ENCODE results near the gene FAM53A. TPM values are rescaled to one million over a fixed set of nuclear protein-coding genes. Genes with fewer than 3 reads are reported as not detected.

Gene FAM53A
- total RNA-seq, 3 donors from 2014 or later, result 0.65 to 1.8 (median 1.4) TPM

DNA sequence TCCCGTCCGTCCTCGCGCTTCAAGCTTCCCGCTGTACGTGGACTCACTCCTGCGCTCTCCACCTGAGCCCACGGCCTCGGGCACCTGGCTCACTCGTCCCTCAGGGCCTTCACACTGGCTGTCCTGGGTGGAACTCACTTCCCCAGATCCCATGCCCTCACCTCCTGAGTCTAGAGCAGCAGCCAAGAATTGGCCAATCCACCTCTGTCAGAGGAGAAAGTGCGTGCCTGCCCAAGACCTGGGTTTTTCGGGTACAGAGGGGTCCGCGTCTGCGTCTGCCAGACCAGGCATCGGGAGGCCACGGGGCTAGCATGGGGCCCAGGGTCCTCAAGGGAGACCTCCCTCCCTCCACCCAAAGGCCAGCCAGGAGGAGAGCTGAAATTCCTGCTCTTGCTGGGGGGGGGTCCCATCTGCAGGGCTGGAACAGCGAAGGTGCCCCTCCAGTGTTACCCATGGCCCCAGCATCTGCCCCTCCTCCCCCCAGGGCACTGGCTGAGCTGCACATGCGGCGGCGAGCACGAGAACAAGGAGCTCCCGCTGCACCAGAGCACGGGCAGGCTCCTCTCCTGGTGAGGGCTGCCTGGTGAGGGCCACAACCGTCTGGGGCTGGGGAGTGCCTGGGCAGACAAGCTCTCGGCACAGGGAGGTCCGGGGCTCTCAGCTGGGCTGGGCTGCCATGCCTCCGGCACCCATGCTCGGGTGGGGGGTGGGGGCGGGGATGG, 47.5 kb downstream of the FAM53A start:
- intact Hi-C loops (cut with DNase I, micrococcal nuclease), result no loop called here
- Histone ChIP-seq H3K36me3 (ENCODE audit: low read depth) (no peaks in the 10 kb centered on the region), H3K9me3 (no peaks in the 10 kb centered on the region), H3K4me3 (no peak overlapping the region), H3K4me1 (ENCODE audit: low read depth) (no peaks in the 10 kb centered on the region)
- TF ChIP-seq, protein P1, sequence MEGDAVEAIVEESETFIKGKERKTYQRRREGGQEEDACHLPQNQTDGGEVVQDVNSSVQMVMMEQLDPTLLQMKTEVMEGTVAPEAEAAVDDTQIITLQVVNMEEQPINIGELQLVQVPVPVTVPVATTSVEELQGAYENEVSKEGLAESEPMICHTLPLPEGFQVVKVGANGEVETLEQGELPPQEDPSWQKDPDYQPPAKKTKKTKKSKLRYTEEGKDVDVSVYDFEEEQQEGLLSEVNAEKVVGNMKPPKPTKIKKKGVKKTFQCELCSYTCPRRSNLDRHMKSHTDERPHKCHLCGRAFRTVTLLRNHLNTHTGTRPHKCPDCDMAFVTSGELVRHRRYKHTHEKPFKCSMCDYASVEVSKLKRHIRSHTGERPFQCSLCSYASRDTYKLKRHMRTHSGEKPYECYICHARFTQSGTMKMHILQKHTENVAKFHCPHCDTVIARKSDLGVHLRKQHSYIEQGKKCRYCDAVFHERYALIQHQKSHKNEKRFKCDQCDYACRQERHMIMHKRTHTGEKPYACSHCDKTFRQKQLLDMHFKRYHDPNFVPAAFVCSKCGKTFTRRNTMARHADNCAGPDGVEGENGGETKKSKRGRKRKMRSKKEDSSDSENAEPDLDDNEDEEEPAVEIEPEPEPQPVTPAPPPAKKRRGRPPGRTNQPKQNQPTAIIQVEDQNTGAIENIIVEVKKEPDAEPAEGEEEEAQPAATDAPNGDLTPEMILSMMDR (IDR thresholded peaks at IDR 0.05), result no peak
- no peak for ATAC-seq
- no peak for DNase-seq

DNA sequence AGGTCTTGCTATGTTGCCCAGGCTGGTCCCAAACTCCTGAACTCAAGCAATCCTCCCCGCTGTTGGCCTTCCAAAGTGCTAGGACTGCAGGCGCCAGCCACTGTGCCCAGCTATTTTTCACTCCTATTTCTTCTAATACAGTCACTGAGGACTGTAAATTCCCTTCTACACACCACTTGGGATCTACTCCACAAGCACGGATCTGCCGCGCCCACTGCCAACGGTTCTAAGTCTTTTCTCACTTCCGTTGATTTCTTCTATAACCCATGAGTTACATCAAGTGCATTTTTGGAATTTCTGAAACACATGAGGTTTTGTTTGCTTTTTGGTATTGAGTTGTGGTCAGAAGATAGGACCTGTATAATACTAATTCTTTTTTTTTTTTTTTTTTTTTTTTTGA, 48.6 kb downstream of the FAM53A start:
- Histone ChIP-seq H3K36me3 (ENCODE audit: low read depth) (no peaks in the 10 kb centered on the region), H3K9me3 (no peaks in the 10 kb centered on the region), H3K4me1 (ENCODE audit: low read depth) (no peaks in the 10 kb centered on the region), H3K4me3 (no peak overlapping the region)
- TF ChIP-seq, protein P1 (IDR thresholded peaks at IDR 0.05), result no peak
- intact Hi-C loops (cut with DNase I, micrococcal nuclease), result no loop called here
- ATAC-seq, result no peak
- no peak for DNase-seq

DNA sequence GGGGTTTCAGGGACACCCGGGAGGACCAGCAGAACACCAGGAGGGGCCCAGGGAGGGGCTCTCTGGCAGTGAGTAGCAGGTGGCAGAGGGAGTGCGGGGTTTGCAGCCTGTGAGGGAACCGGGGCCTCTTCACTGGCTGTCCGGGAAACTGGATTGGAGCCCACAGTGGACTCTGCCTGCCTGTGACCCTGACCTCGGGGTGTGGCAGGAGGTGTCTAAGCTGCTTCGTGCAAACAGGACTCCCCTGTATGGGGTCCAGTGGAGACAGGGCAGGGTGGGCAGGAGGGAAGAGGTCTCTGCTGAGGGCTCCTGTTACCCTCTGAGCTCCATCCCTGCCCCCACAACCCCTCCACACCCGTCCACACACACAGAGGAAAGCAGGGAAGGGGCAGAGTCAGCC, 50.1 kb downstream of the FAM53A start:
- Histone ChIP-seq H3K9me3 (no peaks in the 10 kb centered on the region), H3K4me3 (no peak overlapping the region), H3K4me1 (ENCODE audit: low read depth) (no peaks in the 10 kb centered on the region), H3K36me3 (ENCODE audit: low read depth) (no peaks in the 10 kb centered on the region)
- TF ChIP-seq, protein P1 (IDR thresholded peaks at IDR 0.05), result no peak
- ATAC-seq (no peak), DNase-seq (no peak)
- intact Hi-C loops (cut with DNase I, micrococcal nuclease), result no loop called here

DNA sequence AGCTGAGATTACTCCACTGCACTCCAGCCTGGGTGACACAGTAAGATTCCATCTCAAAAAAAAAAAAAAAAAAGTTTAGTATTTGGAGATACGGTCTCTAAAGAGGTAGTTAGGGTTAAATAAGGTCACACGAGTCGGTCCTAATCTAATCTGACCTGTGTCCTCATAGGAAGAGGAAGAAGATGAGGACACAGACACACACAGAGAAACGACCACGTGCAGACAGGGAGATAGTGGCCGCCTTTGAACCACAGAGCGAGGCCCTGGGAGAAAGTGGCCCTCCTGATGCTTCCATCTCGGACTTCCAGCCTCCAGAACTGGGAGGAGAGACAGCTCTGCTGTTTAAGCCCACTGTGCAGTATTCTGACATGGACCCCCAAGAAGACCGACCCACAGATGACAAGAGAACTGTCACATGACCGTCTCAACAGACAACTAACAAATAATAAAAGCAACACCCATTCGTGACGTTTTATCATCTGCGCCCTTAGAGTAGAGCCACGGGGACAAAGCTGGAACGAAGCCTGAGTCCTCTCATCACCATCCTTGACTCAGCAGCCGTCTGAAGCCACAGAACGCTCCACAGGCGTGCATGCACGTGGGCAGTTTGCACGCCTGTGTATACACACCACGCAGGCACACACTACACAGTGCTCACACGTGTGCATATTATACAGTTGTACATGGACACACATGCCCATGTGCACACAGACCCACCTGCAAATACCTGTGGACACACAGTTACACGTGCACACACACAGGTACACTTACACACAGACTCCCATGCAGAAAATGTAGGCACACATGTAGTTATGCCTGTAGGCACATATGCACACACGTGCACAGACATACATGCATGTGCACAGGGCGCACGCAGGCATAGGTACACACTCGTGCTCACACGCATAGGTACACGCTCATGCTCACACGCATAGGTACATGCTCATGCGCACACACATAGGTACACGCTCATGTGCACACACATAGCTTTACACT, 51.7 kb downstream of the FAM53A start:
- DNase-seq (no peak), ATAC-seq (no peak)
- TF ChIP-seq, protein P1 (IDR thresholded peaks at IDR 0.05), result no peak
- H3K9me3 ChIP-seq, result no peaks in the 10 kb centered on the region
- H3K4me3 ChIP-seq, result no peak overlapping the region
- intact Hi-C loops (cut with DNase I, micrococcal nuclease), result no loop called here
- H3K4me1 ChIP-seq (ENCODE audit: low read depth), result no peaks in the 10 kb centered on the region
- no peaks in the 10 kb centered on the region for H3K36me3 ChIP-seq (ENCODE audit: low read depth)

DNA sequence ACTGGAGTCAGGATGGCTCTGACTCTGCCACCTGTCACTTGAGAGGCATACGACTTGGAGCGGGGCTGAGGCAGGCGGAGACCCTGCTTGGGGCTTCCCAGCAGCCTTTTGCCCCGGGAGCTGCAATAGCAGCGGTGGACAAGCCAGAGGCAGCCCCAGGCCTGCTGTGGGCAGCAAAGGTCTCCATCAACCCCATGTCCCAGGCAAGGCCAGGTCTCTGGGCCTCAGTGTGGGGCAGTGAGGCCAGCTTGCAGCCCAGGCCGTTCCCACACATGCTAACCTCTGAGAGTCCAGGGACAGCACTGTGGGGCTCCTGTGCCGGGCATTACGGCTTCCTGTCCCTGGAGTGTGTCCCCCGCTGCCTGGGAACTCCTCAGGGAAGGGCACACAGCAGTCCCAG, 53.0 kb downstream of the FAM53A start:
- Histone ChIP-seq H3K9me3 (no peaks in the 10 kb centered on the region), H3K4me3 (no peak overlapping the region), H3K36me3 (ENCODE audit: low read depth) (no peaks in the 10 kb centered on the region), H3K4me1 (ENCODE audit: low read depth) (no peaks in the 10 kb centered on the region)
- TF ChIP-seq, protein P1 (IDR thresholded peaks at IDR 0.05), result no peak
- intact Hi-C loops (cut with DNase I, micrococcal nuclease), result no loop called here
- DNase-seq, result no peak
- no peak for ATAC-seq
